ENCODE results near the gene ADCY4. TPM values are rescaled to one million over a fixed set of nuclear protein-coding genes. Genes with fewer than 3 reads are reported as not detected.

Gene ADCY4
- total and polyA plus RNA-seq, 2 of the 8 experiments (the other 6 are each of a cell fraction or from before 2014, with no cell fraction given) = 0.27 to 0.35 TPM

DNA sequence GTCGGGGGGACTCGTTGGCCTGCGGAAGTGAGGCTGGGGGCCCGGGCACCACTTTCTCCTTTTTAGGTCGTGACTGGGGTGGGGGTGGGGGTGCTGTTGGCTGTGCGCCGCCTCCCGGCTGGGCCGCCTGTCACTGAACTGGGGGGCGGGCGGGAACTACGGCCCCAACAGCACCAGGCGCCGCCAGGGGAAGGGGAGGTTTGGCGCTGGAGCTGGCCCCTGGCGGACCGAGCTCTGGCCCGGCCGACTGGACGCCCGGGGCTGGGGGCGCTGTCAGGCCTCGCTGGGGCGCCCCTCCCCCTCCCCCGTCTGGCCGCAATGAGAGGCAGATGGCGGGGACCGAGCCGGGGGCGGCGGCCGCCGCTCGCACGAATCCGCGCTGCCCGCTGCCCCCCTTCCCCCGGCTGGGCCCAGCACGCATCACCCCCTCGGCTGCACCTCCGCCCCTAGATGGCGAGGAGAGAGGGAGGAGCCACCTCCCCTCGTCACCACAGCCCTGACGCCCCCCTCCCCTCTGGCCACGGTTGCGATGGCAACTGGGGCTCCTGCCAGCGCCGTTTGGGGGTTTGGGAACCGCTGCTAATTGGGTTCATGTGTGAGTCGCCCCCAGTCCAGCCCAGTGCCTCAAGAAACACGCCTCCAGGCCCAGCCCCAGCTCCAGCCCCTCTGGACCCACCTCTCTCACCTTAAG, 33.8 kb upstream of the ADCY4 start (continued):
- TF ChIP-seq RAD21 (IDR thresholded peaks at IDR 0.05 in 1 of 2, conservative IDR thresholded peaks at IDR 0.05 in 1 of 2; ENCODE audit: low read depth in 2 of 2, low read length in 2 of 2) = peak in 1 of 2 experiments; percentile 16; a peak in 1 of 4 replicates
